Neural progenitor cell (in vitro differentiated cells): Measurements from ENCODE around the gene YEATS2.

ENCODE experiments used
- CTCF ChIP-seq: fragments of 200-600 bp; sonication (generic); IDR thresholded peaks from 2 replicates; pipeline ENCODE4 v1.5.1; 2017; ENCODE audit warnings: antibody characterized with exemption, mild to moderate bottlenecking
- EZH2 ChIP-seq: fragments of 200-600 bp; sonication (generic); IDR thresholded peaks from 2 replicates; pipeline ENCODE4 v1.6.1; 2017; ENCODE audit warnings: antibody characterized with exemption, mild to moderate bottlenecking, moderate library complexity

- TF ChIP-seq CTCF = no peak
- TF ChIP-seq EZH2 = no peak
Measured at GRCh38 chr3:183827809-183828537, 130.4 kb downstream of the YEATS2 start.
